A673 (cell line): Measurements from ENCODE around the gene BBS9.

Experiments used
- CTCF ChIP-seq: fragments of 300-800, 200-600 bp; sonication (generic); conservative IDR thresholded peaks from 2 replicates; pipeline ENCODE4 v1.5.1; 2017; ENCODE audit warnings: low read depth, mild to moderate bottlenecking, antibody characterized with exemption, low read length, moderate library complexity, mixed read lengths
- EZH2 ChIP-seq: fragments of 200-600 bp; sonication (generic); IDR thresholded peaks from 2 replicates; pipeline ENCODE4 v1.6.1; 2017; ENCODE audit warnings: borderline replicate concordance, low read depth, mild to moderate bottlenecking, mixed read lengths, antibody characterized with exemption, low read length; ENCODE audit not compliant: poor library complexity, severe bottlenecking

GRCh38 chr7:33444511-33444910, 315.1 kb downstream of the BBS9 start:
- no peak for TF ChIP-seq CTCF
- TF ChIP-seq EZH2 = no peak
